DOHH2 (cell line): ENCODE measurements around the gene SCUBE3.

Experiments used
- CTCF ChIP-seq: fragments of 200-600 bp; sonication (generic); IDR thresholded peaks from one replicate; pipeline ENCODE4 v1.5.1; 2014; ENCODE audit warnings: antibody characterized with exemption, mild to moderate bottlenecking, low read depth, low read length; ENCODE audit not compliant: poor library complexity, severe bottlenecking
- EZH2phosphoT487 ChIP-seq: fragments of 200-600 bp; sonication (generic); IDR thresholded peaks from 2 replicates; pipeline ENCODE4 v1.6.1; 2017; ENCODE audit warnings: borderline replicate concordance, mild to moderate bottlenecking, antibody characterized with exemption, low read length, moderate library complexity, mixed read lengths

GRCh38 chr6:35238843-35239289, 25.1 kb downstream of the SCUBE3 start:
- no peak for TF ChIP-seq EZH2phosphoT487
- no peak for TF ChIP-seq CTCF
